Gastroesophageal sphincter (tissue), 4 donors: ENCODE data around the gene CHEK2. TPM values are rescaled to one million over a fixed set of nuclear protein-coding genes. Genes with fewer than 3 reads are reported as not detected.
"Not testable (repeated sequence)": the region's sequence is repeated elsewhere in the genome, so short reads cannot be mapped to it uniquely, and the experiment has no call there.

Experiments
- ATAC-seq: fragments of 150-250 bp; one replicate; pipeline ENCODE4 v1.9.1; 2016; ENCODE audit warnings: mild to moderate bottlenecking, moderate library complexity
- H3K27ac ChIP-seq, 4 donors: fragments of 200-600 bp; sonication (generic) in 3 of 4; 1 replicate in 3 of 4; 2 replicates in 1 of 4; pipeline ENCODE4 v1.5.1; 2016 to 2019
- H3K27me3 ChIP-seq: fragments of 200-600 bp; sonication (generic); one replicate; pipeline ENCODE4 v1.5.1; 2019
- H3K36me3 ChIP-seq, 2 donors: fragments of 200-600 bp; sonication (generic); one replicate each; pipeline ENCODE4 v1.5.1; 2019; ENCODE audit warnings: control low read depth in 1 of 2
- H3K4me1 ChIP-seq, 3 donors: fragments of 200-600 bp; sonication (generic); 1 replicate in 2 of 3; 2 replicates in 1 of 3; pipeline ENCODE4 v1.5.1; 2016 to 2019; ENCODE audit warnings: control low read depth in 2 of 3
- H3K4me3 ChIP-seq, 2 donors: fragments of 200-600 bp; sonication (generic); one replicate each; pipeline ENCODE4 v1.5.1; 2019; ENCODE audit warnings: mild to moderate bottlenecking in 1 of 2, moderate library complexity in 1 of 2
- H3K9me3 ChIP-seq, 3 donors: fragments of 200-600 bp; sonication (generic); one replicate each; pipeline ENCODE4 v1.5.1; 2017 to 2019; ENCODE audit warnings: control low read depth in 2 of 3
- CTCF ChIP-seq, 4 experiments: fragments of 200-600 bp in 2 of 4; fragments of 450-650 bp in 2 of 4; sonication (generic) in 1 of 4; IDR thresholded peaks; one replicate each; pipeline ENCODE4 v1.5.1; 2017 to 2019; ENCODE audit warnings: antibody characterized with exemption in 4 of 4, mild to moderate bottlenecking in 2 of 4, moderate library complexity in 2 of 4
- EP300 ChIP-seq: sonication (generic); formaldehyde crosslinking; IDR thresholded peaks from one replicate; pipeline ENCODE4 v1.6.1; 2017; ENCODE audit warnings: antibody characterized with exemption, mild to moderate bottlenecking
- POLR2A ChIP-seq, 2 donors: fragments of 450-650 bp; IDR thresholded peaks; one replicate each; pipeline ENCODE4 v1.6.1; 2017; ENCODE audit warnings: antibody characterized with exemption in 2 of 2, mild to moderate bottlenecking in 2 of 2, moderate library complexity in 1 of 2
- POLR2AphosphoS5 ChIP-seq: sonication (generic); formaldehyde crosslinking; IDR thresholded peaks from one replicate; pipeline ENCODE4 v1.6.1; 2017; ENCODE audit warnings: antibody characterized with exemption
- WGBS, 2 donors: methylation state at CpG; one replicate each; pipeline ENCODE4 v1.1.5; 2018; ENCODE audit warnings: low coverage in 1 of 2; 5-methylcytosine and 5-hydroxymethylcytosine counted together
- total RNA-seq, 4 donors: library from RNA; depleted of rRNA; stranded (reverse); fragments of >200 nt; gene quantifications; one replicate each; pipeline ENCODE4 v1.1.0, GENCODE V29; 2016

Gene CHEK2
- total RNA-seq, 4 donors from 2014 or later: 3.4 to 11.7 (median 4.8) TPM

- Histone ChIP-seq H3K36me3 (no peaks in the 10 kb centered on the region), H3K4me1 (peaks cover 0 to 15% (median 0%) of the 10 kb centered on the region in 3 donors), H3K27ac (no peak overlapping the region), H3K27me3 (no peaks in the 10 kb centered on the region), H3K4me3 (no peak overlapping the region), H3K9me3 (no peaks in the 10 kb centered on the region)
- 67 to 86% methylated on average over 3 of the region's 3 CpGs for WGBS, 2 donors
- no peak for TF ChIP-seq POLR2AphosphoS5
- no peak for TF ChIP-seq CTCF (IDR thresholded peaks at IDR 0.05)
- no peak for TF ChIP-seq POLR2A (IDR thresholded peaks at IDR 0.05)
- no peak for TF ChIP-seq EP300
- no peak for ATAC-seq
These were observed 67.5 kb downstream of the CHEK2 start for GRCh38 chr22:28674121-28674563.

GRCh38 chr22:28670756-28671155, 70.9 kb downstream of the CHEK2 start:
- Histone ChIP-seq H3K4me3 (no peak overlapping the region), H3K36me3 (no peaks in the 10 kb centered on the region), H3K9me3 (no peaks in the 10 kb centered on the region), H3K27ac (no peak overlapping the region), H3K27me3 (no peaks in the 10 kb centered on the region), H3K4me1 (no peaks in the 10 kb centered on the region)
- WGBS, 2 donors: 80 to 90% methylated on average over 2 to 3 of the region's 3 CpGs
- no peak for TF ChIP-seq CTCF (IDR thresholded peaks at IDR 0.05)
- no peak for TF ChIP-seq POLR2AphosphoS5
- TF ChIP-seq EP300: no peak
- no peak for TF ChIP-seq POLR2A (IDR thresholded peaks at IDR 0.05)
- ATAC-seq: no peak

- Histone ChIP-seq H3K27ac (no peak overlapping the region), H3K36me3 (no peaks in the 10 kb centered on the region), H3K4me3 (no peak overlapping the region), H3K4me1 (no peaks in the 10 kb centered on the region), H3K9me3 (no peaks in the 10 kb centered on the region), H3K27me3 (no peaks in the 10 kb centered on the region)
- ATAC-seq: no peak
- 84 to 85% methylated on average over 4 of the region's 4 CpGs for WGBS, 2 donors
- TF ChIP-seq POLR2A (IDR thresholded peaks at IDR 0.05) (no peak), POLR2AphosphoS5 (no peak), CTCF (IDR thresholded peaks at IDR 0.05) (no peak), EP300 (no peak)
These were observed 71.5 kb downstream of the CHEK2 start for GRCh38 chr22:28670161-28670560.

- 61 to 89% methylated on average over 2 of the region's 2 CpGs for WGBS, 2 donors
- Histone ChIP-seq H3K4me3 (no peak overlapping the region), H3K9me3 (no peaks in the 10 kb centered on the region)
These were observed 72.2 kb downstream of the CHEK2 start for GRCh38 chr22:28669387-28669786.

GRCh38 chr22:28663569-28663942, 78.1 kb downstream of the CHEK2 start:
- no CpG with 5 or more reads among the region's 13 CpGs for WGBS, 2 donors
- H3K27me3 ChIP-seq, H3K36me3 ChIP-seq, H3K9me3 ChIP-seq, H3K4me3 ChIP-seq, H3K4me1 ChIP-seq, H3K27ac ChIP-seq, ATAC-seq: not testable (repeated sequence)

More at GRCh38 chr22:28669387-28669786, 72.2 kb downstream of the CHEK2 start:
- Histone ChIP-seq H3K36me3 (no peaks in the 10 kb centered on the region), H3K4me1 (no peaks in the 10 kb centered on the region), H3K27me3 (no peaks in the 10 kb centered on the region), H3K27ac (no peak overlapping the region)
- no peak for ATAC-seq
- TF ChIP-seq POLR2AphosphoS5 (no peak), EP300 (no peak), CTCF (IDR thresholded peaks at IDR 0.05) (no peak), POLR2A (IDR thresholded peaks at IDR 0.05) (no peak)
